H9 (cell line): ENCODE data around the gene SRSF12. TPM values are rescaled to one million over a fixed set of nuclear protein-coding genes. Genes with fewer than 3 reads are reported as not detected.

Experiments used
- DNase-seq: peaks from one replicate; pipeline ENCODE4 v3.0.0-alpha.2; 2017
- H2AFZ ChIP-seq: one replicate; pipeline ENCODE4 v1.6.1; 2013; ENCODE audit warnings: mild to moderate bottlenecking, low read length, control low read depth, moderate library complexity
- H2AK5ac ChIP-seq: 2 replicates; pipeline ENCODE4 v1.6.1; 2013; ENCODE audit warnings: low read length, control low read depth, mixed read lengths; ENCODE audit not compliant: insufficient read length
- H2BK120ac ChIP-seq: one replicate; pipeline ENCODE4 v1.6.1; 2013; ENCODE audit warnings: low read depth, mild to moderate bottlenecking, low read length, control low read depth, inconsistent platforms; ENCODE audit not compliant: poor library complexity, severe bottlenecking
- H2BK12ac ChIP-seq: 2 replicates; pipeline ENCODE4 v1.6.1; 2013; ENCODE audit warnings: low read length, control low read depth, mixed read lengths, low read depth; ENCODE audit not compliant: insufficient read length
- H2BK15ac ChIP-seq: 2 replicates; pipeline ENCODE4 v1.6.1; 2013; ENCODE audit warnings: low read depth, low read length, control low read depth
- H2BK20ac ChIP-seq: one replicate; pipeline ENCODE4 v1.6.1; 2013; ENCODE audit warnings: low read depth, mild to moderate bottlenecking, low read length, control low read depth, inconsistent platforms; ENCODE audit not compliant: poor library complexity, severe bottlenecking
- H2BK5ac ChIP-seq: 2 replicates; pipeline ENCODE4 v1.6.1; 2013; ENCODE audit warnings: low read length, control low read depth, mixed read lengths; ENCODE audit not compliant: insufficient read length
- H3K14ac ChIP-seq: 2 replicates; pipeline ENCODE4 v1.6.1; 2013; ENCODE audit warnings: low read length, control low read depth; ENCODE audit not compliant: insufficient read depth
- H3K18ac ChIP-seq: 2 replicates; pipeline ENCODE4 v1.6.1; 2013; ENCODE audit warnings: low read depth, mild to moderate bottlenecking, mixed read lengths, low read length, control low read depth; ENCODE audit not compliant: insufficient read length
- H3K23ac ChIP-seq: 2 replicates; pipeline ENCODE4 v1.6.1; 2013; ENCODE audit warnings: low read length, control low read depth, mixed read lengths, low read depth; ENCODE audit not compliant: insufficient read length
- H3K23me2 ChIP-seq: 2 replicates; pipeline ENCODE4 v1.6.1; 2013; ENCODE audit warnings: low read depth, mild to moderate bottlenecking, mixed read lengths, low read length, control low read depth; ENCODE audit not compliant: insufficient read length, poor library complexity, severe bottlenecking
- H3K27ac ChIP-seq: 2 replicates; pipeline ENCODE4 v1.5.1; 2013; ENCODE audit warnings: low read length, control low read depth, mixed read lengths, low read depth; ENCODE audit not compliant: insufficient read length
- H3K27me3 ChIP-seq: 2 replicates; pipeline ENCODE4 v1.6.1; 2013; ENCODE audit warnings: low read length, control low read depth, inconsistent platforms; ENCODE audit not compliant: insufficient read depth
- H3K4ac ChIP-seq: 2 replicates; pipeline ENCODE4 v1.6.1; 2013; ENCODE audit warnings: low read depth, mild to moderate bottlenecking, control low read depth, inconsistent platforms, low read length, moderate library complexity
- H3K4me1 ChIP-seq: 2 replicates; pipeline ENCODE4 v1.6.1; 2013; ENCODE audit warnings: low read length, control low read depth, inconsistent platforms; ENCODE audit not compliant: insufficient read depth
- H3K4me2 ChIP-seq: 2 replicates; pipeline ENCODE4 v1.6.1; 2013; ENCODE audit warnings: low read length, control low read depth, mixed read lengths; ENCODE audit not compliant: insufficient read length, insufficient read depth
- H3K56ac ChIP-seq: 2 replicates; pipeline ENCODE4 v1.6.1; 2013; ENCODE audit warnings: low read depth, mild to moderate bottlenecking, mixed read lengths, low read length, control low read depth; ENCODE audit not compliant: insufficient read length
- H3K79me1 ChIP-seq: 2 replicates; pipeline ENCODE4 v1.6.1; 2013; ENCODE audit warnings: low read depth, mild to moderate bottlenecking, moderate library complexity, low read length, control low read depth, inconsistent platforms; ENCODE audit not compliant: insufficient read depth, poor library complexity, severe bottlenecking
- H3K79me2 ChIP-seq: 2 replicates; pipeline ENCODE4 v1.6.1; 2013; ENCODE audit warnings: low read length, control low read depth, inconsistent platforms; ENCODE audit not compliant: insufficient read depth
- H3K9ac ChIP-seq: 2 replicates; pipeline ENCODE4 v1.6.1; 2013; ENCODE audit warnings: low read length, control low read depth, mixed read lengths; ENCODE audit not compliant: insufficient read length; ENCODE audit errors: extremely low read depth
- H3K9me3 ChIP-seq: one replicate; pipeline ENCODE4 v1.6.1; 2013; ENCODE audit warnings: low read depth, low read length, inconsistent platforms; ENCODE audit not compliant: control insufficient read depth
- H3T11ph ChIP-seq: one replicate; pipeline ENCODE4 v1.6.1; 2013; ENCODE audit warnings: mild to moderate bottlenecking, low read length, control low read depth, inconsistent platforms
- H4K20me1 ChIP-seq: one replicate; pipeline ENCODE4 v1.6.1; 2013; ENCODE audit not compliant: control insufficient read depth, insufficient read length, insufficient read depth
- H4K5ac ChIP-seq: 2 replicates; pipeline ENCODE4 v1.6.1; 2013; ENCODE audit warnings: low read depth, mild to moderate bottlenecking, mixed read lengths, low read length, control low read depth; ENCODE audit not compliant: insufficient read length
- H4K8ac ChIP-seq: replicated peaks from 2 replicates; pipeline ENCODE4 v1.6.1; 2013; ENCODE audit warnings: low read length, control low read depth, mixed read lengths, low read depth; ENCODE audit not compliant: insufficient read length
- H4K91ac ChIP-seq: 2 replicates; pipeline ENCODE4 v1.6.1; 2013; ENCODE audit warnings: low read depth, mild to moderate bottlenecking, moderate library complexity, mixed read lengths, low read length, control low read depth; ENCODE audit not compliant: insufficient read length
- H3K27ac Mint-ChIP-seq, 3 experiments: 2 replicates in 2 of 3; 3 replicates in 1 of 3; pipeline ENCODE4 v1.8.0; 2020 to 2021; ENCODE audit warnings: mixed read lengths in 3 of 3, mild to moderate bottlenecking in 1 of 3, moderate library complexity in 1 of 3
- H3K27me3 Mint-ChIP-seq: 2 replicates; pipeline ENCODE4 v1.8.0; 2021; ENCODE audit warnings: low read depth, mild to moderate bottlenecking, moderate library complexity, mixed read lengths
- H3K36me3 Mint-ChIP-seq, 3 experiments: 2 replicates in 2 of 3; 3 replicates in 1 of 3; pipeline ENCODE4 v1.8.0; 2020 to 2021; ENCODE audit warnings: low read depth in 3 of 3, mixed read lengths in 3 of 3; ENCODE audit not compliant: insufficient read depth in 1 of 3
- H3K4me1 Mint-ChIP-seq, 2 experiments: 2 replicates each; pipeline ENCODE4 v1.8.0; 2020; ENCODE audit warnings: mixed read lengths in 2 of 2
- H3K4me3 Mint-ChIP-seq, 2 experiments: 2 replicates in 1 of 2; 3 replicates in 1 of 2; pipeline ENCODE4 v1.8.0; 2020 to 2021; ENCODE audit warnings: mild to moderate bottlenecking in 2 of 2, mixed read lengths in 2 of 2, moderate library complexity in 1 of 2
- H3K9me3 Mint-ChIP-seq, 2 experiments: 2 replicates in 1 of 2; 3 replicates in 1 of 2; pipeline ENCODE4 v1.8.0; 2020; ENCODE audit warnings: mild to moderate bottlenecking in 2 of 2, mixed read lengths in 2 of 2, moderate library complexity in 1 of 2
- CTCF ChIP-seq: fragments of 200-600 bp; sonication (generic); conservative IDR thresholded peaks from 3 replicates; pipeline ENCODE4 v1.8.0; 2021; ENCODE audit warnings: antibody characterized with exemption, mild to moderate bottlenecking
- WGBS: extraction: QIAGEN DNeasy Blood & Tissue Kit; methylation state at CpG from one replicate; pipeline ENCODE4 v1.1.7; 2013; ENCODE audit warnings: missing lambda C conversion rate, low lambda C conversion rate, mixed read lengths; ENCODE audit not compliant: insufficient read length; ENCODE audit errors: extremely low coverage; 5-methylcytosine and 5-hydroxymethylcytosine counted together
- total RNA-seq: library from RNA; stranded (reverse); gene quantifications from 2 replicates; pipeline ENCODE4 v1.2.1, GENCODE V29; 2021

SRSF12 gene
- total RNA-seq, 1 experiment from 2014 or later: 7.6 TPM

- Histone ChIP-seq H3K27ac (peak within 1 kb of the TSS; percentile 46), H3K9ac (peak within 1 kb of the TSS; percentile 88), H2BK15ac (no peak within 1 kb of the TSS), H3K14ac (peak within 1 kb of the TSS; percentile 93), H3K23me2 (peaks cover 14% of the 10 kb centered on the region), H3T11ph (no peak within 1 kb of the TSS), H3K9me3 (no peaks in the 10 kb centered on the region), H3K56ac (peak within 1 kb of the TSS; percentile 84), H2BK5ac (peak within 1 kb of the TSS; percentile 25), H3K18ac (peak within 1 kb of the TSS; percentile 91), H2BK120ac (peak within 1 kb of the TSS; percentile 7), H3K23ac (no peak within 1 kb of the TSS), H2BK12ac (peak within 1 kb of the TSS; percentile 69), H2AFZ (no peak within 1 kb of the TSS), H3K4ac (peak within 1 kb of the TSS; percentile 33; the same call in 1 of the 2 replicates), H3K79me1 (no peaks in the 10 kb centered on the region), H4K5ac (peak within 1 kb of the TSS; percentile 7), H3K27me3 (no peaks in the 10 kb centered on the region), H3K4me2 (peak within 1 kb of the TSS; percentile 97), H3K79me2 (peaks cover 8% of the 10 kb centered on the region; the same call in 1 of the 2 replicates), H2AK5ac (no peak within 1 kb of the TSS), H4K8ac (no peak within 1 kb of the TSS), H4K91ac (peak within 1 kb of the TSS; percentile 98), H3K4me1 (peaks cover 12% of the 10 kb centered on the region; the same call in 1 of the 2 replicates), H2BK20ac (no peak within 1 kb of the TSS), H4K20me1 (no peaks in the 10 kb centered on the region)
- peaks cover 11 to 31% (median 18%) of the 10 kb centered on the region in 3 experiments; a peak in 6 of 7 replicates for H3K36me3 Mint-ChIP-seq
- peak; percentile 100 for DNase-seq
- WGBS: no CpG with 5 or more reads among the region's 63 CpGs
- H3K4me1 Mint-ChIP-seq: peaks cover 37 to 38% of the 10 kb centered on the region in 2 experiments
- H3K4me3 Mint-ChIP-seq: peak within 1 kb of the TSS; percentile 88 to 93
- peak within 1 kb of the TSS; percentile 97 to 100 (median 98) for H3K27ac Mint-ChIP-seq
- no peaks in the 10 kb centered on the region for H3K9me3 Mint-ChIP-seq
- no peak for TF ChIP-seq CTCF
- no peaks in the 10 kb centered on the region; the same call in 1 of the 2 replicates for H3K27me3 Mint-ChIP-seq
Measured at GRCh38 chr6:89080281-89081128, 37.4 kb downstream of the SRSF12 start, which contains the start of gene PNRC1. TSS of gene PNRC1 (plus strand) at chr6:89080751. CDS start at chr6:89080895, 144 bp downstream.
